Fibroblast of pulmonary artery (primary cell): ENCODE measurements around the gene DNAH3.

ENCODE experiments used
- DNase-seq: peaks from one replicate; pipeline ENCODE4 v3.0.0-alpha.2; 2010; ENCODE audit warnings: low read depth
- H3K4me3 ChIP-seq: replicated peaks from 2 replicates; pipeline ENCODE4 v1.5.1; 2011; ENCODE audit warnings: low read depth, mild to moderate bottlenecking, control low read depth, low read length, moderate library complexity
- CTCF ChIP-seq: IDR thresholded peaks from 2 replicates; pipeline ENCODE4 v1.5.1; 2011; ENCODE audit warnings: mild to moderate bottlenecking, control low read depth, low read length, inconsistent platforms; ENCODE audit errors: missing control alignments

DNAH3 gene

GRCh38 chr16:20887207-20887606 is 263.4 kb downstream of the DNAH3 start:
- no peak for DNase-seq
- no peak overlapping the region for H3K4me3 ChIP-seq
- TF ChIP-seq CTCF, result no peak

- TF ChIP-seq CTCF, result no peak
- DNase-seq, result no peak
- H3K4me3 ChIP-seq, result no peak overlapping the region
Measured at GRCh38 chr16:20886320-20886719, 264.3 kb downstream of the DNAH3 start.

- no peak for TF ChIP-seq CTCF
- DNase-seq, result peak; percentile 73
- no peak overlapping the region for H3K4me3 ChIP-seq
Measured at GRCh38 chr16:20884240-20884556, 266.4 kb downstream of the DNAH3 start.

- DNase-seq, result peak; percentile 64
- no peak overlapping the region for H3K4me3 ChIP-seq
- TF ChIP-seq CTCF, result no peak
Measured at GRCh38 chr16:20883554-20884239, 266.9 kb downstream of the DNAH3 start.
